HCT116 (cell line): ENCODE measurements around the gene MYCL. TPM values are rescaled to one million over a fixed set of nuclear protein-coding genes. Genes with fewer than 3 reads are reported as not detected.

Source experiments
- ATAC-seq: fragments of 200-7000 bp; cut with Tn5 transposase; 2 replicates; pipeline ENCODE4 v1.9.1; 2020; ENCODE audit warnings: mild to moderate bottlenecking, moderate library complexity
- BruUV-seq: library from RNA; stranded (reverse); fragments of 400-500 nt; replicated peaks from 2 replicates; lab custom pipeline; 2021; lab: Mats Ljungman, UMichigan
- CTCF ChIA-PET: fragments of 300-600 bp; sonication (Branson Sonifier 250); formaldehyde crosslinking; loops from one replicate; lab custom pipeline; 2021; ENCODE audit warnings: antibody characterized with exemption; lab: Charles Lee
- POLR2A ChIA-PET: fragments of 300-600, 350-600 bp; sonication (Branson Sonifier 250); formaldehyde crosslinking; loops from one replicate; lab custom pipeline; 2021; ENCODE audit warnings: antibody characterized with exemption; lab: Charles Lee
- RAD21 ChIA-PET, 2 experiments: fragments of 300-600 bp; sonication (Branson Sonifier 250); formaldehyde crosslinking; loops; one replicate each; lab custom pipeline; 2023; ENCODE audit warnings: low total read pairs in 2 of 2; ENCODE audit not compliant: uncharacterized antibody in 2 of 2, unreplicated experiment in 2 of 2, low non-redundant PET in 1 of 2; lab: Charles Lee
- DNase-seq: peaks from one replicate; pipeline ENCODE4 v3.0.0-alpha.2; 2010; ENCODE audit warnings: low read depth, low spot score
- H2AFZ ChIP-seq: fragments of 200-600 bp; shearing (Covaris generic), sonication (generic); 2 replicates; pipeline ENCODE4 v1.6.1; 2017; ENCODE audit warnings: low read depth, mixed run types, mixed read lengths, antibody characterized with exemption, low read length; ENCODE audit not compliant: poor library complexity, severe bottlenecking
- H3K27ac ChIP-seq: 2 replicates; pipeline ENCODE4 v1.5.1; 2012; ENCODE audit warnings: low read depth, low read length
- H3K27me3 ChIP-seq: fragments of 200-600 bp; sonication (generic); 2 replicates; pipeline ENCODE4 v1.6.1; 2016; ENCODE audit warnings: mixed run types, low read length, mixed read lengths; ENCODE audit not compliant: insufficient read depth
- H3K36me3 ChIP-seq, 2 experiments: fragments of 200-500 bp in 1 of 2; fragments of 200-600 bp in 1 of 2; sonication (Bioruptor generic) in 1 of 2; sonication (generic) in 1 of 2; 2 replicates each; pipeline versions ENCODE4 v1.5.1 to v1.6.1; 2014 to 2016; ENCODE audit warnings: low read length in 2 of 2, inconsistent platforms in 1 of 2, mixed read lengths in 1 of 2, mixed run types in 1 of 2; ENCODE audit not compliant: insufficient read depth in 2 of 2, control insufficient read depth in 1 of 2
- H3K4me1 ChIP-seq, 2 experiments: fragments of 200-600 bp in 1 of 2; sonication (generic) in 1 of 2; 2 replicates each; pipeline versions ENCODE4 v1.5.1 to v1.6.1; 2012 to 2017; ENCODE audit warnings: low read length in 2 of 2, inconsistent platforms in 1 of 2, mild to moderate bottlenecking in 1 of 2, mixed read lengths in 1 of 2, mixed run types in 1 of 2, moderate library complexity in 1 of 2; ENCODE audit not compliant: insufficient read depth in 2 of 2, control insufficient read depth in 1 of 2
- H3K4me2 ChIP-seq: fragments of 200-600 bp; sonication (generic); 2 replicates; pipeline ENCODE4 v1.6.1; 2017; ENCODE audit warnings: mixed run types, low read length, mixed read lengths
- H3K4me3 ChIP-seq, 2 experiments: fragments of 200-600 bp in 1 of 2; sonication (generic) in 1 of 2; replicated peaks in 1 of 2; 2 replicates each; pipeline ENCODE4 v1.5.1; 2011 to 2016; ENCODE audit warnings: low read length in 2 of 2, control low read depth in 1 of 2, low read depth in 1 of 2, mild to moderate bottlenecking in 1 of 2, mixed read lengths in 1 of 2, mixed run types in 1 of 2
- H3K79me2 ChIP-seq: fragments of 200-600 bp; sonication (generic); 2 replicates; pipeline ENCODE4 v1.6.1; 2017; ENCODE audit warnings: mild to moderate bottlenecking, mixed run types, low read length, moderate library complexity, mixed read lengths; ENCODE audit not compliant: insufficient read depth
- H3K9ac ChIP-seq: fragments of 200-600 bp; sonication (generic); 2 replicates; pipeline ENCODE4 v1.6.1; 2016; ENCODE audit warnings: low read length, mixed read lengths
- H3K9me2 ChIP-seq: fragments of 200-600 bp; sonication (generic), shearing (Covaris generic); 2 replicates; pipeline ENCODE4 v1.6.1; 2017; ENCODE audit warnings: mixed run types, mild to moderate bottlenecking, moderate library complexity; ENCODE audit not compliant: insufficient read depth
- H3K9me3 ChIP-seq, 2 experiments: fragments of 200-500 bp in 1 of 2; fragments of 200-600 bp in 1 of 2; sonication (Bioruptor generic) in 1 of 2; sonication (generic) in 1 of 2; 2 replicates each; pipeline ENCODE4 v1.6.1; 2014 to 2017; ENCODE audit warnings: low read length in 2 of 2, mixed read lengths in 2 of 2, inconsistent platforms in 1 of 2, low read depth in 1 of 2, mild to moderate bottlenecking in 1 of 2, mixed run types in 1 of 2, moderate library complexity in 1 of 2; ENCODE audit not compliant: control insufficient read depth in 1 of 2, insufficient read depth in 1 of 2
- H4K20me1 ChIP-seq: fragments of 200-600 bp; sonication (generic), shearing (Covaris generic); 2 replicates; pipeline ENCODE4 v1.6.1; 2017; ENCODE audit warnings: mixed run types, mild to moderate bottlenecking, moderate library complexity; ENCODE audit not compliant: insufficient read depth
- EGR1 ChIP-seq: IDR thresholded peaks from 2 replicates; pipeline ENCODE4 v1.6.1; 2012; ENCODE audit warnings: low read depth
- ELF1 ChIP-seq: IDR thresholded peaks from 2 replicates; pipeline ENCODE4 v1.6.1; 2012; ENCODE audit warnings: low read depth, borderline replicate concordance
- POLR2AphosphoS5 ChIP-seq: IDR thresholded peaks from 2 replicates; pipeline ENCODE4 v1.6.1; 2011; ENCODE audit warnings: mild to moderate bottlenecking, low read depth, low read length, moderate library complexity
- TCF7L2 ChIP-seq: IDR thresholded peaks from 2 replicates; pipeline ENCODE4 v1.7.0; 2011; ENCODE audit warnings: borderline replicate concordance, inconsistent platforms; ENCODE audit not compliant: insufficient read depth, insufficient read length; ENCODE audit errors: extremely low read depth
- YY1 ChIP-seq: IDR thresholded peaks from 2 replicates; pipeline ENCODE4 v1.6.1; 2011; ENCODE audit warnings: low read length, low read depth, moderate library complexity, mild to moderate bottlenecking; ENCODE audit not compliant: insufficient replicate concordance; ENCODE audit errors: extremely low read depth
- ZFX ChIP-seq: fragments of 450-650 bp; IDR thresholded peaks from 2 replicates; pipeline ENCODE4 v1.6.1; 2017
- intact Hi-C: fragments of 100-400 bp; cut with micrococcal nuclease; formaldehyde crosslinking; loops from 2 replicates; pipeline ENCODE4 v1.10.0; 2022
- total RNA-seq: library from RNA; stranded (reverse); gene quantifications from one replicate; pipeline ENCODE4 v1.2.1, GENCODE V29; 2021; ENCODE audit not compliant: unreplicated experiment
- TF ChIP-seq, protein P1 (sequence below), 3 experiments: fragments of 200-600 bp in 1 of 3; sonication (generic) in 1 of 3; IDR thresholded peaks in 2 of 3; conservative IDR thresholded peaks in 1 of 3; 2 replicates each; pipeline ENCODE4 v1.5.1; 2012 to 2017; ENCODE audit warnings: low read depth in 2 of 3, low read length in 2 of 3, antibody characterized with exemption in 1 of 3, borderline replicate concordance in 1 of 3, control low read depth in 1 of 3, mild to moderate bottlenecking in 1 of 3, mixed read lengths in 1 of 3, mixed run types in 1 of 3, moderate library complexity in 1 of 3; ENCODE audit not compliant: insufficient read depth in 1 of 3
- TF ChIP-seq, protein P2 (sequence below): IDR thresholded peaks from 2 replicates; pipeline ENCODE4 v1.6.1; 2011; ENCODE audit warnings: mild to moderate bottlenecking, low read length, moderate library complexity; ENCODE audit not compliant: insufficient replicate concordance; ENCODE audit errors: extremely low read depth

MYCL gene
- total RNA-seq, 1 experiment from 2014 or later: 10.0 TPM

DNA sequence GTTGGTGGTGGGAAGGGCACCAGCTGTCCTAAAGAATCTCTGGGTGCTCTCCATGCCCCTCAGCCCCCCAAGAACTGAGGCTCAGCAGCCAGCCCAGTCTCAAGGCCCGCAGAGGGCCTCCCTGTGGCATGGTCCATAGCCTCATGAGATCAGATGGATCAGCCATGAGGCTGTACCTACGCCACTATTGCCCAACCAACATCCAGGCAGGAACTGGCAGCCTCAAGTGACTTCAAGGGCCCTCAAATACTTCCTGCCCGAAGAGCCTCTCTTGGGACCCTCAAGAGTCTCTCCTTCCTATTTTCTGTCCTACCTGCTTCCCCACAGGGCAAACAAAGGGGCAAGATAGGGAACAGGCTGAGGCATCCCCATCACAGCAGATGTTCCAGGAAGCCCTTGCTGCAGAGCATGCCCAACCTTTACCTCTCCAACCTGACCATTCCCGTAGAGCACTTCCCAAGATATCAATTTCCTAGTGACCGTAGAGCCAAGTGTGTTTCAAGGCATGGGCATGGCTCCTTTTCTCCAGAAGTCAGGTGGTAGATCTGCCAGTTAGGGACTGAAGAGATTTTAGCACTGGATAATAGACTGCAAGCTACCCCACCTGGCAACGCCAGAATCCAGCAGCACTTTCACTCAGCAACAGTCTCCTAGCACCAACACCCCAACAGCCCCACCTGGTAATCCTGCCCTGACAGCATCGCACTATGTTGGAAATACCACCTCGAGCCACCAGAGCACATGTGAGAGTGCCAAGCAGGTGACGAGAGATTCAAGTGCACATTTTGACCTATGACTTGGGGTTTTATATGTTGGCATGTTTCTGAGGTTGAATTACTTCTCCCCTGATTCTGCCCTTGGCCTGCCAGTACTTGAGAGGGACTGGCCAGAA, 39.5 kb upstream of the MYCL start (continued):
- TF ChIP-seq EGR1 (no peak), ELF1 (no peak), YY1 (no peak)

DNA sequence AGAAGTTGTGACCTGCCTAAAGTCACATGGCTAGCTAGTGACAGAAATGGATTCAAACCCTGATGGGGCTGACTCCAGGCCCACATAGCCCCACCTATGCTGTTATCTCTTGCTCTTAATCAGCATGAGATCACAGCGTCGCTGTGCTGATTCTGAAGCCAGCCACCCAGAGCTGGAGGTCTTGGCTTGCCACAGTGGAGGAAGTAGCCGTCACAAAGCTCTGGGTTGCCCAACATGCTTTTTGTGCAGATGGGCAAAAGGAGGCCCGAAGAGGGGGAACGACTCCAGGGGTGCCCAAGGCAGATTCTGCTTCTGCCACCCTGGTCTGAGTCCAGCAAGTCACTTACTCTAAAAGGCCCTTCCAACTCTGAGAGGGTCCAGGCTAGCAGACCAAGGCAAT, 38.5 kb upstream of the MYCL start:
- no peak overlapping the region for H2AFZ ChIP-seq
- no peak for ATAC-seq

More for the DNA sequence above, 38.5 kb upstream of the MYCL start:
- no peak for DNase-seq
- H3K4me3 ChIP-seq: no peak overlapping the region
- H3K27ac ChIP-seq: no peak overlapping the region
- no peak overlapping the region for H3K9ac ChIP-seq
- intact Hi-C loops: no loop called here
- no peaks in the 10 kb centered on the region for H3K9me2 ChIP-seq
- H4K20me1 ChIP-seq: no peaks in the 10 kb centered on the region
- ChIA-PET CTCF (interaction anchor here (0.7 kb wide), 1 partner anchor 21 kb away, joined by 3 read pairs; no protein-coding TSS in a partner anchor), POLR2A (interaction anchor here (1.4 kb wide), 1 partner anchor 18 kb away, joined by 3 read pairs; no protein-coding TSS in a partner anchor), RAD21 (no interaction called here)
- no peaks in the 10 kb centered on the region for H3K79me2 ChIP-seq
- H3K4me1 ChIP-seq: no peaks in the 10 kb centered on the region
- no peaks in the 10 kb centered on the region for H3K27me3 ChIP-seq
- no TSS peak for BruUV-seq
- no peak for TF ChIP-seq TCF7L2
- TF ChIP-seq, protein P1, sequence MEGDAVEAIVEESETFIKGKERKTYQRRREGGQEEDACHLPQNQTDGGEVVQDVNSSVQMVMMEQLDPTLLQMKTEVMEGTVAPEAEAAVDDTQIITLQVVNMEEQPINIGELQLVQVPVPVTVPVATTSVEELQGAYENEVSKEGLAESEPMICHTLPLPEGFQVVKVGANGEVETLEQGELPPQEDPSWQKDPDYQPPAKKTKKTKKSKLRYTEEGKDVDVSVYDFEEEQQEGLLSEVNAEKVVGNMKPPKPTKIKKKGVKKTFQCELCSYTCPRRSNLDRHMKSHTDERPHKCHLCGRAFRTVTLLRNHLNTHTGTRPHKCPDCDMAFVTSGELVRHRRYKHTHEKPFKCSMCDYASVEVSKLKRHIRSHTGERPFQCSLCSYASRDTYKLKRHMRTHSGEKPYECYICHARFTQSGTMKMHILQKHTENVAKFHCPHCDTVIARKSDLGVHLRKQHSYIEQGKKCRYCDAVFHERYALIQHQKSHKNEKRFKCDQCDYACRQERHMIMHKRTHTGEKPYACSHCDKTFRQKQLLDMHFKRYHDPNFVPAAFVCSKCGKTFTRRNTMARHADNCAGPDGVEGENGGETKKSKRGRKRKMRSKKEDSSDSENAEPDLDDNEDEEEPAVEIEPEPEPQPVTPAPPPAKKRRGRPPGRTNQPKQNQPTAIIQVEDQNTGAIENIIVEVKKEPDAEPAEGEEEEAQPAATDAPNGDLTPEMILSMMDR (IDR thresholded peaks at IDR 0.05 in 2 of 3, conservative IDR thresholded peaks at IDR 0.05 in 1 of 3; ENCODE audit: borderline replicate concordance in 1 of 3, insufficient read depth in 1 of 3, low read depth in 2 of 3, low read length in 2 of 3): no peak
- no peak for TF ChIP-seq ZFX
- TF ChIP-seq POLR2AphosphoS5: no peak
- TF ChIP-seq, protein P2, sequence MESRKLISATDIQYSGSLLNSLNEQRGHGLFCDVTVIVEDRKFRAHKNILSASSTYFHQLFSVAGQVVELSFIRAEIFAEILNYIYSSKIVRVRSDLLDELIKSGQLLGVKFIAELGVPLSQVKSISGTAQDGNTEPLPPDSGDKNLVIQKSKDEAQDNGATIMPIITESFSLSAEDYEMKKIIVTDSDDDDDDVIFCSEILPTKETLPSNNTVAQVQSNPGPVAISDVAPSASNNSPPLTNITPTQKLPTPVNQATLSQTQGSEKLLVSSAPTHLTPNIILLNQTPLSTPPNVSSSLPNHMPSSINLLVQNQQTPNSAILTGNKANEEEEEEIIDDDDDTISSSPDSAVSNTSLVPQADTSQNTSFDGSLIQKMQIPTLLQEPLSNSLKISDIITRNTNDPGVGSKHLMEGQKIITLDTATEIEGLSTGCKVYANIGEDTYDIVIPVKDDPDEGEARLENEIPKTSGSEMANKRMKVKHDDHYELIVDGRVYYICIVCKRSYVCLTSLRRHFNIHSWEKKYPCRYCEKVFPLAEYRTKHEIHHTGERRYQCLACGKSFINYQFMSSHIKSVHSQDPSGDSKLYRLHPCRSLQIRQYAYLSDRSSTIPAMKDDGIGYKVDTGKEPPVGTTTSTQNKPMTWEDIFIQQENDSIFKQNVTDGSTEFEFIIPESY: no peak
- no peaks in the 10 kb centered on the region for H3K36me3 ChIP-seq
- no peaks in the 10 kb centered on the region for H3K9me3 ChIP-seq
- H3K4me2 ChIP-seq: no peak overlapping the region
